ENCODE results near the gene BMF. TPM values are rescaled to one million over a fixed set of nuclear protein-coding genes. Genes with fewer than 3 reads are reported as not detected.

The BMF gene
- total RNA-seq, 1 experiment from 2014 or later: 6.7 TPM

GRCh38 chr15:40048211-40048792, 60.4 kb downstream of the BMF start:
- DNase-seq: peak; percentile 52 to 66
- no peaks in the 10 kb centered on the region for H3K36me3 ChIP-seq
- H3K27ac ChIP-seq: no peak overlapping the region
- H3K9me3 ChIP-seq (replicated peaks): no peaks in the 10 kb centered on the region
- no peaks in the 10 kb centered on the region for H3K27me3 ChIP-seq
- H3K4me3 ChIP-seq: no peak overlapping the region
- peaks cover 45% of the 10 kb centered on the region for H3K4me1 ChIP-seq

- Histone ChIP-seq H3K36me3 (no peaks in the 10 kb centered on the region), H3K27ac (no peak overlapping the region), H3K4me3 (no peak overlapping the region), H3K4me1 (peaks cover 41% of the 10 kb centered on the region), H3K9me3 (replicated peaks) (no peaks in the 10 kb centered on the region), H3K27me3 (no peaks in the 10 kb centered on the region)
- peak in 1 of 2 experiments; percentile 61 for DNase-seq
Observed at GRCh38 chr15:40047415-40048210, 61.1 kb downstream of the BMF start.

- Histone ChIP-seq H3K9me3 (replicated peaks) (no peaks in the 10 kb centered on the region), H3K27ac (no peak overlapping the region), H3K4me1 (peaks cover 41% of the 10 kb centered on the region), H3K27me3 (no peaks in the 10 kb centered on the region), H3K4me3 (no peak overlapping the region), H3K36me3 (no peaks in the 10 kb centered on the region)
- DNase-seq: no peak
Observed at GRCh38 chr15:40046721-40047414, 61.8 kb downstream of the BMF start.

- peak; percentile 76 to 83 for DNase-seq
- H3K27me3 ChIP-seq: no peaks in the 10 kb centered on the region
- H3K4me1 ChIP-seq: peaks cover 41% of the 10 kb centered on the region
- H3K9me3 ChIP-seq (replicated peaks): no peaks in the 10 kb centered on the region
- no peaks in the 10 kb centered on the region for H3K36me3 ChIP-seq
- no peak overlapping the region for H3K27ac ChIP-seq
- peak overlapping the region; percentile 31 for H3K4me3 ChIP-seq
Observed at GRCh38 chr15:40045572-40046217, 63.0 kb downstream of the BMF start.

GRCh38 chr15:40044717-40045571, 63.7 kb downstream of the BMF start:
- H3K36me3 ChIP-seq: no peaks in the 10 kb centered on the region
- peaks cover 41% of the 10 kb centered on the region for H3K4me1 ChIP-seq
- no peaks in the 10 kb centered on the region for H3K9me3 ChIP-seq (replicated peaks)
- DNase-seq: peak; percentile 88 to 90
- no peaks in the 10 kb centered on the region for H3K27me3 ChIP-seq
- peak overlapping the region; percentile 31 for H3K4me3 ChIP-seq
- H3K27ac ChIP-seq: no peak overlapping the region

DNA sequence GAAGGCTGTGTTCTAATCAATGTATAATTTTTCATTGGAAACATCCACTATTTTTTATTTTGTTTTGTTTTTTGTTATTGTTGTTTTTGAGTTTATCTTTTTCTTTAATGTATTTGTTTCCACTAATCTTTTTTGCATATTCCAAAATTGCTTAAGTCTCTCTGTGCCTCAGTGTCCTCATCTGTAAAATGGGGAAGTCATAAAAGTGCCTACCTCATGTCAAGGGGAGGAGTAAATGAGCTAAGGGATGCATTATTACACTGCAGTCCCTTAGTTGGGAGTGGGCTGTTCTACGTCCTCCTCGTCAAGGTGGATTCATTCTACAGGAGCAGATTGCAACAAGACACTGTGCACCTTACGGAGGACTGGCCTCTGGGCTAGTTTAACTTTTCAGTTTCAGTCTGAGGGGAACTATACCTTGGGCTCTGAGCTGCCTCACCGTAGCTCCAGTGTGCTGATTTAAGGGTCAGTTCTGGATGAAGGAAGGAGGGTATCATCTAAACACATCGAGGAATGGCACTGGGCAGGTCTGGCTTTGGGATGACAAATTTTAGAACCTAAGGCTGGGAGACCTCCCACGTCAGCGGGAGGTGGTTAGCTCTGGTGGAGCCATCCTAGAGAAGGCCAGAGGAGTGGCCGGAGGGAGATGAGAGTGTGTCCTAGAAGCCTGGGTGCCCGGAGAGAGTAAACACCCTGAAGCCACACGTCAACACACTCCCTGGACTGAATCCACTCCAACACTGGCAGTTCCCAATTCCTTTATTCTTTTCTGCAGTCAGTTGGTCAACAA, 64.6 kb downstream of the BMF start:
- Histone ChIP-seq H3K36me3 (no peaks in the 10 kb centered on the region), H3K9me3 (replicated peaks) (no peaks in the 10 kb centered on the region), H3K4me1 (peaks cover 41% of the 10 kb centered on the region), H3K4me3 (no peak overlapping the region), H3K27me3 (no peaks in the 10 kb centered on the region), H3K27ac (no peak overlapping the region)
- DNase-seq: no peak

GRCh38 chr15:40042791-40043320, 65.8 kb downstream of the BMF start:
- H3K4me3 ChIP-seq: no peak overlapping the region
- no peaks in the 10 kb centered on the region for H3K27me3 ChIP-seq
- H3K36me3 ChIP-seq: peaks cover 4% of the 10 kb centered on the region
- H3K4me1 ChIP-seq: peaks cover 31% of the 10 kb centered on the region
- H3K27ac ChIP-seq: no peak overlapping the region
- DNase-seq: no peak
- H3K9me3 ChIP-seq (replicated peaks): no peaks in the 10 kb centered on the region

GRCh38 chr15:40040770-40041169, 67.9 kb downstream of the BMF start:
- no peaks in the 10 kb centered on the region for H3K27me3 ChIP-seq
- no peak overlapping the region for H3K27ac ChIP-seq
- peaks cover 16% of the 10 kb centered on the region for H3K36me3 ChIP-seq
- no peak overlapping the region for H3K4me3 ChIP-seq
- DNase-seq: no peak
- H3K4me1 ChIP-seq: peaks cover 16% of the 10 kb centered on the region
- no peaks in the 10 kb centered on the region for H3K9me3 ChIP-seq (replicated peaks)

GRCh38 chr15:40040293-40040635, 68.4 kb downstream of the BMF start:
- no peaks in the 10 kb centered on the region for H3K27me3 ChIP-seq
- no peak overlapping the region for H3K4me3 ChIP-seq
- H3K27ac ChIP-seq: no peak overlapping the region
- no peak for DNase-seq
- H3K36me3 ChIP-seq: peaks cover 21% of the 10 kb centered on the region
- H3K4me1 ChIP-seq: peaks cover 10% of the 10 kb centered on the region
- H3K9me3 ChIP-seq (replicated peaks): no peaks in the 10 kb centered on the region

- peak within 1 kb of the TSS; percentile 58 for H3K27ac ChIP-seq
- no peaks in the 10 kb centered on the region for H3K9me3 ChIP-seq (replicated peaks)
- peak within 1 kb of the TSS; percentile 83 for H3K4me3 ChIP-seq
- peaks cover 11% of the 10 kb centered on the region for H3K4me1 ChIP-seq
- DNase-seq: peak; percentile 93 to 97
- no peaks in the 10 kb centered on the region for H3K27me3 ChIP-seq
- H3K36me3 ChIP-seq: peaks cover 35% of the 10 kb centered on the region
Observed at GRCh38 chr15:40038638-40039543, 69.8 kb downstream of the BMF start, which contains the start of gene SRP14. Gene SRP14 (minus strand): TSS chr15:40039181. CDS start chr15:40039116, 65 bp downstream.

DNA sequence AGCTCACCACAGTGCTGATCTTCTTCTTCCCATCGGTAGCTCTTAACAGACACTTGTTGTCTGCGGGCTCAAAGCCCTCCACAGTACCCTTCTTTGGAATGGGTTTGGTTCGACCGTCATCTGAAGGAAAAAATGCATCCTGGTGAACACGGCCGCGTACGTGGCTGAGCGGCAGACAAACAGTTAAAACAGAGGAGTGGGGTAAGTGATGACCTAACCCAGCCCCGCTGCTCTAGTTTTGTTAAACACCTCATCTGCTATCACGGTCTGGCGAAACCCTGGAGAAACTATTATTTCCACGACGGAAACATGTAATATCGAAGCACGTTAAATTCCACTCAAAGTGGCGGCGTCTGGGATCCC, 70.4 kb downstream of the BMF start:
- no peaks in the 10 kb centered on the region for H3K9me3 ChIP-seq (replicated peaks)
- H3K27me3 ChIP-seq: no peaks in the 10 kb centered on the region
- peaks cover 39% of the 10 kb centered on the region for H3K36me3 ChIP-seq
- peak overlapping the region; percentile 58 for H3K27ac ChIP-seq
- DNase-seq: no peak
- peak overlapping the region; percentile 83 for H3K4me3 ChIP-seq
- peaks cover 11% of the 10 kb centered on the region for H3K4me1 ChIP-seq

All from SJCRH30 (cell line).